CD4-positive, alpha-beta T cell treated with Interleukin-6 for 4 hours (primary cell): ENCODE data around the gene DALRD3.

ENCODE experiments used
- DNase-seq: peaks from one replicate; pipeline ENCODE4 v3.0.0-alpha.2; 2020; ENCODE audit warnings: mixed read lengths

The DALRD3 gene

DNA sequence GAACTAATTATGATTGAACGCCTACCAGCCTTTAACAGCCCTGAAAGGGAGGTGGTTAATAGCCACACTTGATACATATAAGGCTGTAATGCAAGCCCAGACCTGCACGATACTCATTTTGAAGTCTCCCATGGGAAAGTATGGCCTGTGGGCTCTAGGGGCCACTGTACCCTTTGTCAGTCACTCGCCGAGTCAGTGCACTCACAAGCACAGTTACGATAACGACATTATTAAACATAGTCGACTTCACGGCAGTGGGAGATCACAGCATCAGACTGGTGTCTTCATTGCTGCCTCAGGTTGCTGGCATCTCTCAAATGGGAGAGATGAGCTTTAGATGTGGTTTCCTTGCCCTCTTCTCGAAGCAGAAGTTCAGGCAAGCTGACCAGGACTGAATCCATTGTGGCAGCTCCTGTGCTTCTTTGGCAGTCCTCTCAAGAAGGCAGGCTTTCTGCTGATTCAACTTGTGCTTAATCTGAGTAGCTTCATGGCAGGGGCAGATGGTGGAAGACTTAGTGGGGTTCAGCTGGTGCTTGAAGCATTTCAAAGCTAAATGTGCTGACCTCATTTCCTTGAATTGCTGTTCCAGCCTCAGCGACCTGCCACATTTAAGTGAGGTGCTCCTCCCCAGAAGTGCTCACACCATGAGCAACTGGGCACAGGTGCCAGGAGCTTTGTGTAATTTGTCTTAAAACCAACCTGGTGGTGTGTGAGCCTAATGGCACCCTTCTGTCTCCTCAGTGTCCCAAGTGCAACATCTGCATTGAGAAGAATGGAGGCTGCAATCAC lies 44.1 kb downstream of the DALRD3 start:
- no peak for DNase-seq

DNA sequence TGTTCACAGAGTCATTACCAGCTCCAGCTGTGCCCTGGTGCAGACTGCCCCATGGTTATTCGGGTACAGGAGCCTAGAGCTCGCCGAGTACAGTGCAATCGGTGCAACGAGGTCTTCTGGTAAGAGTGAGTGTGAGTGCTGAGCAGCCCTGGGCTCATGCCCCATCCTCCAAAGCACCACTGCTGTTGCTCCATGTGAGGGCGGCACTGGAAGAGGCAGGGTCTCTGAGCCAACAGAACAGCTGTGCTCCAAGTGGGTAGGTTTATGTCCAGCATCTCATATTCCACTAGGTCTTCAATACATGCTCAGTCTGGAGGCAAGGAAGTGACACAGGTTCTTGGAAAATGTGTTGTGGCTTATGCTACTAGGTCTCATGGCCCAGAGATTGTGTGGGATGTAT lies 47.8 kb downstream of the DALRD3 start:
- DNase-seq: no peak

DNA sequence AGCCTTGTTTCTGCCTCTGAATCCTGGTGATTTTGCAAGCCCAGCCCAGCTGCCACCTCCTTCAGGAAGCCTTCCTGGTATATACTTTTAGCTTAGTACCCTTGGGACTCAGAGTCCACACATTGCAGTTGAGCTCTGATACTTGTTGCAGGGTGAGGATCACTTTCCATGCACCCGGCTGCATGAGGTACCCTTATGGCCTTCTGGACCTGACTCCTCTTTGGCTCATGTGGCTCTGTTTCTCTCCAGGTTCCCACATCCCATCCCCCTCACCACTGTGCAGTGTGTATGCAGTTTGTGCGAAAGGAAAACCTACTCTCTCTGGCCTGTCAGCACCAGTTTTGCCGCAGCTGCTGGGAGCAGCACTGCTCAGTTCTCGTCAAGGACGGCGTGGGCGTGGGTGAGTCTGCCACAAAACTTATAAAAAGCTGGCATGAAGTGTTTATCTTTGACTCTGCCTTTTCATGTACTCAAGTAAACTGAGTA lies 51.5 kb downstream of the DALRD3 start:
- peak; percentile 11 for DNase-seq

DNA sequence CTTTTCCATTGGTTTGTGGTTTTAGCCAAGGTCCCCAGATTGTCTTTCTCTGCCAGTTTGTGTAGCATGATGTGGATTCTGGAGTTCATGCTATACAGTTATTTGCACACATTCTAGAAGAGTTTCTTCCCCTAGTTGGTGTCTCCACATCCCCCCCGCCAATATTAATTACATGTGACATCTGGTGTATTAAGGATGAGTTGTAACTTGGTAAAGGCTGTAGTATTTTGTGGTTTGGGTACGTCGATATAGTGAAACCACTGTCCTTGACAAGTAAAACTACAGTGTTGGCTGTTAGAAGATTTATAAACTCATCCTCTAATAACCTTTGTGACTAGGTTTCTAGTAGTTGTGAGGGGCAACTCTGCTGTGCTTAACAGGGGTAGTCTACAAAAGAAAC lies 52.0 kb downstream of the DALRD3 start:
- no peak for DNase-seq
